ENCODE data around the gene ADAM22. TPM values are rescaled to one million over a fixed set of nuclear protein-coding genes. Genes with fewer than 3 reads are reported as not detected.

Gene ADAM22
- total and polyA plus RNA-seq, 2 donors, result 0.96 to 4.3 TPM

Other genes with a start within 250 kb of the ADAM22 start
- 10.4 TPM for gene SLC25A40, start 57.9 kb upstream of the ADAM22 start, total RNA-seq
- 12.8 TPM for gene SLC25A40, start 57.9 kb upstream of the ADAM22 start, polyA plus RNA-seq
- gene DBF4, start 57.8 kb upstream of the ADAM22 start, total RNA-seq, result 28.9 TPM
- gene DBF4, start 57.8 kb upstream of the ADAM22 start, polyA plus RNA-seq, result 23.2 TPM

Measured in thymus (tissue), 2 donors.